PC-9 (cell line): ENCODE data around the gene MORC2.

ENCODE experiments used
- CTCF ChIP-seq: fragments of 200-600 bp; sonication (generic); conservative IDR thresholded peaks from 2 replicates; pipeline ENCODE4 v1.6.1; 2017; ENCODE audit warnings: mixed run types, antibody characterized with exemption, mild to moderate bottlenecking, moderate library complexity
- EZH2 ChIP-seq: fragments of 200-600 bp; sonication (generic); IDR thresholded peaks from 2 replicates; pipeline ENCODE4 v1.8.0; 2017; ENCODE audit warnings: antibody characterized with exemption, low read depth

- no peak for TF ChIP-seq CTCF
- no peak for TF ChIP-seq EZH2
These were observed 15.4 kb downstream of the MORC2 start for GRCh38 chr22:30953206-30953605.
